ENCODE data around the gene CCL15. TPM values are rescaled to one million over a fixed set of nuclear protein-coding genes. Genes with fewer than 3 reads are reported as not detected.
"Not testable (repeated sequence)": the region's sequence is repeated elsewhere in the genome, so short reads cannot be mapped to it uniquely, and the experiment has no call there.

The CCL15 gene
- total and polyA plus RNA-seq, 2 experiments from 2014 or later, result 32.0 to 39.0 TPM

DNA sequence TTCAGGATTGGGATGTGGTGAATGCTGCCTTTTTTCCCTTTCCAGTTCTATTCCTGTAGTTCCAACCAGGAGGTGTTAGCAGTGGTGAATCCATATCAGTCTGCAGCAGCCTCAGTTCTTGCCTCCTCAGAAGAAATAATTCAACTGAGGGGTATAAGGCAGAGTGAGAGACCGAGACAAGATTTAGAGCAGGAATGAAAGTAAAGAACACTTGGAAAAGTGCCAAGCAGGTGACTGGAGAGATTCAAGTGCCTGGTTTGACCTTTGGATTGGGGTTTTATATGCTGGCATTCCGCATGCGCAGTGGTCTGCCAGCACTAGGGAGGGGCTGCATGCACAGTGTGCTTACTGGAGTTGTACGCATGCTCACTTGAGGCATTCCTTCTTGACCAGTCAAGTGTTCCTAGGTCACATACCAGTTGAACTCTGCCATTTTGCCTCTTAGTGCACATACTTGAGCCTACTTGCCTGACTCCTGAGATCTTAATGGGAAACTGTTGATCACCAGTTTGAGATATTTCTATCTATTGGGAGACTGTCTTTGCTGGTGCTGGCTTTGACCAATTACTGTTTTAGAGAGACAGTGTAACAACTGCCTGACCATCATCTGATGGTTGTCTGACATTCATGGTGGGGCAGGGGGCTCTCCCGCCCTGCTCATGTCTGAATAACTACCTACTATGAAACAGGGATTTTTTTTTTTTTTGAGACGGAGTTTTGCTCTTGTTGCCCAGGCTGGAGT is 680 bp upstream of the CCL15 start:
- peaks cover 8% of the 10 kb centered on the region for H3K79me2 ChIP-seq
- H3K4me2 ChIP-seq, result peak overlapping the region; percentile 69
- no peaks in the 10 kb centered on the region for H4K20me1 ChIP-seq (ENCODE audit: insufficient read depth, poor library complexity, severe bottlenecking)
- peak overlapping the region; percentile 95 for H3K27ac ChIP-seq
- no peak overlapping the region for H2AFZ ChIP-seq
- DNase-seq (ENCODE audit: low spot score), result peak; percentile 92
- H3K4me1 ChIP-seq (ENCODE audit: insufficient read depth), result peaks cover 10% of the 10 kb centered on the region
- H3K27me3 ChIP-seq, result no peaks in the 10 kb centered on the region
- H3K9me3 ChIP-seq (ENCODE audit: low read depth), result no peaks in the 10 kb centered on the region
- no peaks in the 10 kb centered on the region for H3K9me2 ChIP-seq (replicated peaks; ENCODE audit: insufficient read depth)
- WGBS (ENCODE audit: low lambda C conversion rate, missing lambda C conversion rate), result 70% methylated on average over 6 of the region's 6 CpGs
- no peak overlapping the region for H3K4me3 ChIP-seq
- no peaks in the 10 kb centered on the region for H3K36me3 ChIP-seq (replicated peaks; ENCODE audit: insufficient read depth, low read depth)
- TF ChIP-seq EZH2phosphoT487 (IDR thresholded peaks at IDR 0.05; ENCODE audit: low read depth, severe bottlenecking, unreplicated experiment) (no peak), EZH2 (IDR thresholded peaks at IDR 0.05; ENCODE audit: borderline replicate concordance) (no peak), CTCF (IDR thresholded peaks at IDR 0.05; ENCODE audit: poor library complexity) (no peak)

DNA sequence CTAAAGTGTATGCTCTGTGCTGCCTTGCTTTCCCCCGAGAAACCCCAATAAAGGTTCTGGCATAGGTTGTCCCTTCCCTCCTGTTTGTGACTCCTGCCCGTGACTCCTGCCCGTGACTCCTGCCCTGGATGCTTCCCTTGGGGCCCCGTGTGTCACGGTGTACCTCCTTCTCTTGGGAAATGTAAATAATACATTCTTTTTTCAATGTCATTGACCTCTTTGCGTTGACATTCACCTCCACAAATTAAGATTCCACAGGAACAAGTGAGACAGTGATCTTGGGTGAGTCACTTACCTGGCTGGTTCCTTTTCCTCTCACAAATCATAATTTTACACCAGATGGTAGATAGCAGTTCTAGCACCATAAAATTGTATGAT is 632 bp downstream of the CCL15 start:
- H3K4me3 ChIP-seq, result no peak overlapping the region
- TF ChIP-seq CTCF (IDR thresholded peaks at IDR 0.05; ENCODE audit: poor library complexity), result no peak
- TF ChIP-seq EZH2 (IDR thresholded peaks at IDR 0.05; ENCODE audit: borderline replicate concordance), result no peak
- no peak for TF ChIP-seq EZH2phosphoT487 (IDR thresholded peaks at IDR 0.05; ENCODE audit: low read depth, severe bottlenecking, unreplicated experiment)
- no peaks in the 10 kb centered on the region for H3K9me2 ChIP-seq (replicated peaks; ENCODE audit: insufficient read depth)
- H4K20me1 ChIP-seq (ENCODE audit: insufficient read depth, poor library complexity, severe bottlenecking), result no peaks in the 10 kb centered on the region
- DNase-seq (ENCODE audit: low spot score), result peak; percentile 49
- WGBS (ENCODE audit: low lambda C conversion rate, missing lambda C conversion rate), result 63% methylated on average over 6 of the region's 6 CpGs
- H3K36me3 ChIP-seq (replicated peaks; ENCODE audit: insufficient read depth, low read depth), result no peaks in the 10 kb centered on the region
- H3K9me3 ChIP-seq (ENCODE audit: low read depth), result no peaks in the 10 kb centered on the region
- H3K27ac ChIP-seq, result peak overlapping the region; percentile 95
- peaks cover 8% of the 10 kb centered on the region for H3K79me2 ChIP-seq
- no peak overlapping the region for H2AFZ ChIP-seq
- H3K4me1 ChIP-seq (ENCODE audit: insufficient read depth), result peaks cover 10% of the 10 kb centered on the region
- no peaks in the 10 kb centered on the region for H3K27me3 ChIP-seq
- peak overlapping the region; percentile 69 for H3K4me2 ChIP-seq

- no peak overlapping the region for H3K4me3 ChIP-seq
- H3K4me1 ChIP-seq (ENCODE audit: insufficient read depth), result peaks cover 9% of the 10 kb centered on the region
- H3K9me3 ChIP-seq (ENCODE audit: low read depth), result no peaks in the 10 kb centered on the region
- H3K4me2 ChIP-seq, result peak overlapping the region; percentile 40
- H3K36me3 ChIP-seq (replicated peaks; ENCODE audit: insufficient read depth, low read depth), result no peaks in the 10 kb centered on the region
- no peak overlapping the region for H3K27ac ChIP-seq
- H3K27me3 ChIP-seq, result no peaks in the 10 kb centered on the region
- H3K9me2 ChIP-seq (replicated peaks; ENCODE audit: insufficient read depth), result no peaks in the 10 kb centered on the region
- WGBS (ENCODE audit: low lambda C conversion rate, missing lambda C conversion rate), result 85% methylated on average over 1 of the region's 1 CpG
- no peak for TF ChIP-seq EZH2phosphoT487 (IDR thresholded peaks at IDR 0.05; ENCODE audit: low read depth, severe bottlenecking, unreplicated experiment)
- no peak for TF ChIP-seq EZH2 (IDR thresholded peaks at IDR 0.05; ENCODE audit: borderline replicate concordance)
- H2AFZ ChIP-seq, result no peak overlapping the region
- no peak for DNase-seq (ENCODE audit: low spot score)
- no peaks in the 10 kb centered on the region for H4K20me1 ChIP-seq (ENCODE audit: insufficient read depth, poor library complexity, severe bottlenecking)
- peaks cover 15% of the 10 kb centered on the region for H3K79me2 ChIP-seq
Measured at GRCh38 chr17:35998756-35999155, 2.6 kb downstream of the CCL15 start.

- no peak overlapping the region for H3K4me3 ChIP-seq
- H3K79me2 ChIP-seq, result peaks cover 15% of the 10 kb centered on the region
- H3K4me2 ChIP-seq, result no peak overlapping the region
- no peaks in the 10 kb centered on the region for H4K20me1 ChIP-seq (ENCODE audit: insufficient read depth, poor library complexity, severe bottlenecking)
- peaks cover 6% of the 10 kb centered on the region for H3K4me1 ChIP-seq (ENCODE audit: insufficient read depth)
- no peak overlapping the region for H3K27ac ChIP-seq
- no peak overlapping the region for H2AFZ ChIP-seq
- WGBS (ENCODE audit: low lambda C conversion rate, missing lambda C conversion rate), result 83% methylated on average over 11 of the region's 11 CpGs
- no peaks in the 10 kb centered on the region for H3K36me3 ChIP-seq (replicated peaks; ENCODE audit: insufficient read depth, low read depth)
- no peaks in the 10 kb centered on the region for H3K9me3 ChIP-seq (ENCODE audit: low read depth)
- no peaks in the 10 kb centered on the region for H3K27me3 ChIP-seq
- TF ChIP-seq EZH2phosphoT487 (IDR thresholded peaks at IDR 0.05; ENCODE audit: low read depth, severe bottlenecking, unreplicated experiment) (no peak), CTCF (IDR thresholded peaks at IDR 0.05; ENCODE audit: poor library complexity) (no peak), EZH2 (IDR thresholded peaks at IDR 0.05; ENCODE audit: borderline replicate concordance) (no peak)
- H3K9me2 ChIP-seq (replicated peaks; ENCODE audit: insufficient read depth), result no peaks in the 10 kb centered on the region
- DNase-seq (ENCODE audit: low spot score), result no peak
Measured at GRCh38 chr17:35998018-35998545, 3.3 kb downstream of the CCL15 start.

DNA sequence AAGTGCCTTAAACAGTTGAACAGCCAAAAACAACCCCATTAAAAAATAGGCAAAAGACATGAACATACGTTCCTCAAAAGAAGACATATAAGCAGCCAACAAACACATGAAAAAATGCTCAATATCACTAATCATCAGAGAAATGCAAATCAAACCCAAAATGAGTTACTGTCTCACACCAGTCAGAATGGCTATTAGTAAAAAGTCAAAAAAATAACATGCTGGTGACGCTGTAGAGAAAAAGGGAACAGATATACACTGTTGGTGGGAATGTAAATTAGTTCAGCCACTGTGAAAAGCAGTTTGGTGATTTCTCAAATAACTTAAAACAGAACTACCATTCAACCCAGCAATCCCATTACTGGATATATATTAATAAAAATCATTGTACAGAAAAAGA is 6.0 kb downstream of the CCL15 start:
- 78% methylated on average over 2 of the region's 2 CpGs for WGBS (ENCODE audit: low lambda C conversion rate, missing lambda C conversion rate)
- not testable (repeated sequence) for H3K4me2 ChIP-seq; H3K4me3 ChIP-seq; H3K9me2 ChIP-seq (replicated peaks; ENCODE audit: insufficient read depth); H3K27me3 ChIP-seq; H2AFZ ChIP-seq; DNase-seq (ENCODE audit: low spot score); H3K9me3 ChIP-seq (ENCODE audit: low read depth); H3K27ac ChIP-seq; H4K20me1 ChIP-seq (ENCODE audit: insufficient read depth, poor library complexity, severe bottlenecking); H3K36me3 ChIP-seq (replicated peaks; ENCODE audit: insufficient read depth, low read depth)
- Histone ChIP-seq H3K4me1 (ENCODE audit: insufficient read depth) (peaks cover 11% of the 10 kb centered on the region), H3K79me2 (peaks cover 15% of the 10 kb centered on the region)
